22Rv1 (cell line): ENCODE measurements around the gene PCDHGA6.

Experiments
- CTCF ChIP-seq: fragments of 450-650 bp; IDR thresholded peaks from 2 replicates; pipeline ENCODE4 v1.5.1; 2017; ENCODE audit warnings: mild to moderate bottlenecking
- ZFX ChIP-seq: fragments of 450-650 bp; IDR thresholded peaks from 2 replicates; pipeline ENCODE4 v1.6.1; 2017; ENCODE audit warnings: antibody characterized with exemption, borderline replicate concordance

- TF ChIP-seq CTCF: no peak
- TF ChIP-seq ZFX: no peak
These were observed 18.1 kb upstream of the PCDHGA6 start for GRCh38 chr5:141355641-141356040.
